ENCODE measurements around the gene PLCH2. TPM values are rescaled to one million over a fixed set of nuclear protein-coding genes. Genes with fewer than 3 reads are reported as not detected.

The PLCH2 gene
- total RNA-seq, 4 donors from 2014 or later, result not detected

Other genes starting within 250 kb of the PLCH2 start
- 10 to 100 TPM in 3 of 4 donors, 1 to 10 TPM in 1; 7.8 to 32.2 (median 22.4) TPM for gene SKI, start 248.0 kb upstream of the PLCH2 start, total RNA-seq
- 1 to 10 TPM; 1.9 to 4.7 (median 3.5) TPM for gene MORN1, start 84.7 kb upstream of the PLCH2 start, total RNA-seq
- 10 to 100 TPM; 51.1 to 60.5 (median 55.4) TPM for gene RER1, start 84.4 kb upstream of the PLCH2 start, total RNA-seq
- gene PEX10, start 63.7 kb upstream of the PLCH2 start, total RNA-seq, result 10 to 100 TPM; 19.2 to 25.7 (median 22.6) TPM
- 10 to 100 TPM; 27.5 to 54.2 (median 38.5) TPM for gene PANK4, start 50.3 kb downstream of the PLCH2 start, total RNA-seq
- gene HES5, start 54.0 kb downstream of the PLCH2 start, total RNA-seq, result under 1 TPM in 1 of 4 donors, not detected in 3; 0.49 TPM
- gene TNFRSF14, start 80.1 kb downstream of the PLCH2 start, total RNA-seq, result 10 to 100 TPM in 1 of 4 donors, 1 to 10 TPM in 3; 3.4 to 11.5 (median 5.0) TPM
- gene PRXL2B, start 110.5 kb downstream of the PLCH2 start, total RNA-seq, result 1 to 10 TPM in 2 of 4 donors, under 1 TPM in 2; 0.52 to 2.7 (median 1.1) TPM
- gene MMEL1, start 156.7 kb downstream of the PLCH2 start, total RNA-seq, result not detected